T-helper 1 cell treated with Interleukin-12 subunit alpha and Interleukin-12 subunit beta and Interleukin-4 antibody, amounts not matched to agents 30 μg/mL and 1 μg/mL, for 36 hours (primary cell): ENCODE results near the gene TTYH1.
A peak's percentile ranks its signal among the peaks of the same experiment; 100 is the strongest.

Experiments used
- H3K27ac Mint-ChIP-seq: one replicate; pipeline ENCODE4 v1.8.0; 2021; ENCODE audit warnings: mild to moderate bottlenecking, mixed read lengths
- H3K27me3 Mint-ChIP-seq: one replicate; pipeline ENCODE4 v1.8.0; 2021; ENCODE audit warnings: low read depth, mixed read lengths
- H3K36me3 Mint-ChIP-seq: one replicate; pipeline ENCODE4 v1.8.0; 2021; ENCODE audit warnings: low read depth, mixed read lengths
- H3K4me1 Mint-ChIP-seq: one replicate; pipeline ENCODE4 v1.8.0; 2021; ENCODE audit warnings: low read depth, mixed read lengths
- H3K4me3 Mint-ChIP-seq: one replicate; pipeline ENCODE4 v1.8.0; 2021; ENCODE audit warnings: mild to moderate bottlenecking, moderate library complexity, mixed read lengths
- H3K9me3 Mint-ChIP-seq: one replicate; pipeline ENCODE4 v1.8.0; 2021; ENCODE audit warnings: mixed read lengths

TTYH1 gene

DNA sequence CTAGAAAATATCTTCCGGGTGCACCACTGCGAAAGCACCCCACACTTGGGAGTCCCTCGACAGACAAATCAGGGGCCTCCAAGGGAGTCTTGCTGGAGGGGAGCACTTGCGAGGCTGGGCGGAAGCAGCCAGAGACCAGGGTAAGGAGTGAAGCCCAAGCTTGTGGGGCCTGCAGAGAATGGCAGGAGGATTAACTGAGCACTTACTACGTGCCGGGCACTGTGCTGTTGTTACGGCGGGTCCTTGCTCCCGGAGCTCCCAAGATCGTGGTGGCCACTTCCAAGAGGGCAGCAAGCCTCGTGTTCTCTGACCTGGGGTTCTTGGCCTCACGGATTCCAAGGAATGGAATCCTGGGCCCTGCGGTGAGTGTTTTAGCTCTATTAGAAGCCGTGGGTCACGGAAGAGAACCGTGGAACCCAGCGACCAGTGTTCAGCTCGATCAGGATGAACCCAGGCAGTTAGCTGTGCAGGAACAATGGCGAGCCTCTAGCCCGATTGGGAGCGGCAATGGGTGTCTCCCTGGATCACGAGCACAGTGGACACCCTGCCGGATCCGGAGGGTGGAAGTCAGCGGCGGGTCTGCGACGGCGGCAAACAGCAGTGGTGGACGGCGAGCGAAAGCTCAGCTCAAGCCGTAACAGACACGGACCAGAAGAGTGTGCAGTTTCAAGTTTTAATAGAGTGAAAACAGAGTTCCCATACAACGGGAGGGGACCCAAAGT is 9.6 kb downstream of the TTYH1 start:
- H3K27me3 Mint-ChIP-seq = peaks cover 6% of the 10 kb centered on the region
- H3K36me3 Mint-ChIP-seq = no peaks in the 10 kb centered on the region
- no peak overlapping the region for H3K27ac Mint-ChIP-seq
- H3K4me3 Mint-ChIP-seq = no peak overlapping the region
- no peaks in the 10 kb centered on the region for H3K9me3 Mint-ChIP-seq
- H3K4me1 Mint-ChIP-seq = no peaks in the 10 kb centered on the region

DNA sequence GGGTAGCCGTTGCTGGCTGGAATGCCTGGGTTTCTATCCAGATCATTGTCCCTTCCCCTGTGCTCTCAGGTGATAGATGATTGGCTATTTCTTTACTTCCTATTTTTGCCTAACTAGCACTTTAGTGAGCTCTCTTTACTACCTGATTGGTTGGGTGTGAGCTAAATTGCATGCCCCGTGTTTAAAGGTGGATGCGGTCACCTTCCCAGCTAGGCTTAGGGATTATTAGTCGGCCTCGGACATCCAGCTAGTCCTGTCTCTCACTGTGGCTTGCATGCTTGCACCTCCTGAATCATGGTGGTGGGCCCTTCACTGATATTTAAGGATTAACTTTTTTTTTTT is 10.1 kb downstream of the TTYH1 start:
- Mint-ChIP-seq H3K27ac (no peak overlapping the region), H3K4me1 (no peaks in the 10 kb centered on the region), H3K9me3 (no peaks in the 10 kb centered on the region), H3K27me3 (peaks cover 6% of the 10 kb centered on the region), H3K4me3 (no peak overlapping the region), H3K36me3 (no peaks in the 10 kb centered on the region)

DNA sequence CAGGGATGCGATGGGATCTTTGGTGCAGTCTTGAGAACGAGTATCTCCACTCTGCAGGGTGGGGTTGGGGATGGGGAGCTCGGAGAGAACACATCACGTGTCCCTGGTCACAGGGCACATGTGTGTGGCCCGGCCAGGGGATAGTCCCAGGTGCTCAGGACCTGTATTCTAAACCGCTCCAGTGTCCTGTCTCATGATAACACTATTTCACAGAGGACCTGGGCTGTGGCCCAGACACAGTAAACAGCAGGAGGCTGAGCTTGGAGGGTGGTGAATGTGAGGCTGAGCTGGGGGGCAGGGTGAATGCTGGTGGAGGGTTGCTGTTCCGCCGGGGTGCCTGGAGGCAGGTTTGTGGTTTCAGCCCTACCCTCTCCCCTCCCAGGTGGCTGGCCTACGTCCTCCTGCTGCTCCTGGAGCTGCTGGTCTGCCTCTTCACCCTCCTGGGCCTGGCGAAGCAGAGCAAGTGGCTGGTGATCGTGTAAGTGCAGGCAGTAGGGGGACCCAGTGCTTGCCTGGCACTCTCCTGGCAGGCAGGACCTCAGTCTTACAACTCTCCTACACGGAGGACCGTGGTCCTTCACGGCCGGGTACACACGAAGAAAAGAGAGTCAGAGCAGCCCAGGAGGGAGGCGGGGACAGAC is 11.1 kb downstream of the TTYH1 start:
- Mint-ChIP-seq H3K4me3 (no peak overlapping the region), H3K36me3 (no peaks in the 10 kb centered on the region), H3K4me1 (peaks cover 2% of the 10 kb centered on the region), H3K27ac (no peak overlapping the region), H3K27me3 (peaks cover 11% of the 10 kb centered on the region), H3K9me3 (no peaks in the 10 kb centered on the region)

DNA sequence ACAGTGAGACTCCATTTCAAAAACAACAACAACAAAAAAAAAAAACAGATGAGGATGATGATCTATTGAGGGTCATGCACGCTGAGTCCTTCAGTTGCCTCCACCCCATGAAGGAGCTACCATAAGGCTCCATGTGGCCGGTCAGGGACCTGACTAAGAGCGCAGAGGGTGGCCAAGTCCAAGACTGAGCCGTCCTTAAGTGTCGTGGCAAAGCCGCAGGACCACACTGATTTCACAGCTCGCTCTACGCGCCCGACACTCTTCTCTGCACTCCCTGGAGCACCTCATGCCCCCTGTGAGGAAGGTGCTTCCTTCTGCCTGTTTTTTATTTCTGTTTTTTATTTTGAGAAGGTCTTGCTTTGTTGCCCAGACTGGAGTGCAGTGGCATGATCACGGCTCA is 12.3 kb downstream of the TTYH1 start:
- Mint-ChIP-seq H3K9me3 (no peaks in the 10 kb centered on the region), H3K4me3 (no peak overlapping the region), H3K4me1 (peaks cover 2% of the 10 kb centered on the region), H3K27ac (no peak overlapping the region), H3K27me3 (peaks cover 12% of the 10 kb centered on the region), H3K36me3 (no peaks in the 10 kb centered on the region)

DNA sequence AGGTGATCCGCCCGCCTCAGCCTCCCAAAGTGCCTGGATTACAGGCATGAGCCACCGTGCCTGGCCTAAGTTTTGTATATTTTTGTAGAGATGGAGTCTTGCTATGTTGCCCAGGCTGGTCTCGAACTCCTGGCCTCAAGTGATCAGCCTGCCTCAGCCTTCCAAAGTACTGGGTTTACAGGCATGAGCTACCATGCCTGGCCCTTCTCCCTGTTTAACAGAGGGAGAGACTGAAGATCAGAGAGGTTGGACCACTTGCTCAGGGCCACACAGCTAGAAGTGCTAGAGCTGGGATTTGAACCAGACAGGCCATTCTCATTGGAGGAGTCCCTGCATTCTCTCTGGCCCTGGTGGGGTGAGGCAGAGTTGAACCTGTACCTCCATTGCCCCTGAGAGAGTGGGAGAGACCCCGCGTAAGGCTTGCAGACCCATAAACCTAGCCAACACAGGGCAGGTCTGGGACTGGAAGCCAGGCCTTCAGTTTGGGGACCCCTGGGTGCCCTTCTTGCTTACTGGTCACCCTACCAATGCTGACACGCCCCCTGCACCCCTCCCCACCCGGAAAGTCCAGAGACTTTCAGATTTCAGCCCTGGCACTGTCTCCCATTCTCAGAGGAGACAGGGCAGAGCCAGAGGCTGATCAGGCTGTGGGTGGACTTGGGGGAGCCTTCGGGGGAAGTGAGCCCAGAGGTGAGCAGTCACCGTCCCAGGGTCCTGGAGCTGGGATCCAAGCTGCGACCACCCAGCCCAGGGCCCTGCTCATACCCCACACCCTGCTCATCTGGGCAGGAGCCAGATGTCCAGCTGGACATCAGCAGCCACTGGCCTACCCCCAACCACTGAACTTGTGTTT is 13.3 kb downstream of the TTYH1 start:
- no peak overlapping the region for H3K4me3 Mint-ChIP-seq
- no peak overlapping the region for H3K27ac Mint-ChIP-seq
- no peaks in the 10 kb centered on the region for H3K9me3 Mint-ChIP-seq
- H3K4me1 Mint-ChIP-seq = peaks cover 2% of the 10 kb centered on the region
- H3K27me3 Mint-ChIP-seq = peaks cover 10% of the 10 kb centered on the region
- no peaks in the 10 kb centered on the region for H3K36me3 Mint-ChIP-seq

DNA sequence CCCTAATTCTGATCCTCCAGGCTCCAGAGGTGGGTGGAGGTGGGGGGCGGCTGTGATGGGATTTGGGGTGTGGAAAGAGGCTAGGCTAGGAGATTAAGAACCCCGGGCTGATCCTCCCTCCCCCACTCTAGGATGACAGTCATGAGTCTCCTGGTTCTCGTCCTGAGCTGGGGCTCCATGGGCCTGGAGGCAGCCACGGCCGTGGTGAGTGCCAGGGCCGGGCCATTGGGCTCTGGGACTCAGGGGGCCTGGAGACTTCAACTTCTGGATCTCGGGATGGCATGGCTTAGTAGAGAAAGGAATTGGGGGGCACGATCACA is 13.9 kb downstream of the TTYH1 start:
- Mint-ChIP-seq H3K4me3 (no peak overlapping the region), H3K27ac (no peak overlapping the region), H3K9me3 (no peaks in the 10 kb centered on the region), H3K27me3 (peaks cover 6% of the 10 kb centered on the region), H3K36me3 (no peaks in the 10 kb centered on the region), H3K4me1 (peaks cover 2% of the 10 kb centered on the region)

DNA sequence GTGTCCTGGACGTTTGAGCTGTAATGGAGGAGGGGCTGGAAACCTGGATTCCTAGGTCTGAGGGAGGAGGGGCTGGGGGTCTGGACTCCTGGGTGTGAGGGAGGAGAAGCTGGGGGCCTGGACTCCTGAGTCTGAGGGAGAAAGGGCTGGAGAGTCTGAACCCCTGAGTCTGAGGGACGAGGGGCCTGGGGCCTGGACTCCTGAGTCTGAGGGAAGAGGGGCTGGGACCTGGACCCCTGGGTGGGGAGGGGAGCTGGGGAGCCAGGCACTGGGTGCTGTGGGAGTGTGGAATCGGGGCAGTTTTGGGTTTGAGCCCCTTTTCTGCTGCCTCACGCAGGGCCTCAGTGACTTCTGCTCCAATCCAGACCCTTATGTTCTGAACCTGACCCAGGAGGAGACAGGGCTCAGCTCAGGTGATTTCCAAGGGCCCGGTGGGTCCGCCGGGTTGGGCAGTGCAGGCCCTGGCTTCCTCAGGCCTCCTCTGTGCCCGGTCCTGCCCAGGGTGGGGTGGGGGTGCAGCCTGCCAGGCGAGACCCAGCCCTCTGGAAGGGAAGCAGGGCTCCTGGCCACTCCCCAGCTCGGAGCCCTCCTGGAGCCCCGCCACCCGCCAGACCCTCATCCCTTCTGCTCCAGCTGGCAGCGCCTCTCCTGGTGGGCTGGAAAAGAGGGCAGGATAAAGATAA is 14.4 kb downstream of the TTYH1 start:
- Mint-ChIP-seq H3K27ac (no peak overlapping the region), H3K27me3 (peaks cover 6% of the 10 kb centered on the region), H3K4me1 (peaks cover 4% of the 10 kb centered on the region), H3K9me3 (no peaks in the 10 kb centered on the region), H3K4me3 (no peak overlapping the region), H3K36me3 (no peaks in the 10 kb centered on the region)

DNA sequence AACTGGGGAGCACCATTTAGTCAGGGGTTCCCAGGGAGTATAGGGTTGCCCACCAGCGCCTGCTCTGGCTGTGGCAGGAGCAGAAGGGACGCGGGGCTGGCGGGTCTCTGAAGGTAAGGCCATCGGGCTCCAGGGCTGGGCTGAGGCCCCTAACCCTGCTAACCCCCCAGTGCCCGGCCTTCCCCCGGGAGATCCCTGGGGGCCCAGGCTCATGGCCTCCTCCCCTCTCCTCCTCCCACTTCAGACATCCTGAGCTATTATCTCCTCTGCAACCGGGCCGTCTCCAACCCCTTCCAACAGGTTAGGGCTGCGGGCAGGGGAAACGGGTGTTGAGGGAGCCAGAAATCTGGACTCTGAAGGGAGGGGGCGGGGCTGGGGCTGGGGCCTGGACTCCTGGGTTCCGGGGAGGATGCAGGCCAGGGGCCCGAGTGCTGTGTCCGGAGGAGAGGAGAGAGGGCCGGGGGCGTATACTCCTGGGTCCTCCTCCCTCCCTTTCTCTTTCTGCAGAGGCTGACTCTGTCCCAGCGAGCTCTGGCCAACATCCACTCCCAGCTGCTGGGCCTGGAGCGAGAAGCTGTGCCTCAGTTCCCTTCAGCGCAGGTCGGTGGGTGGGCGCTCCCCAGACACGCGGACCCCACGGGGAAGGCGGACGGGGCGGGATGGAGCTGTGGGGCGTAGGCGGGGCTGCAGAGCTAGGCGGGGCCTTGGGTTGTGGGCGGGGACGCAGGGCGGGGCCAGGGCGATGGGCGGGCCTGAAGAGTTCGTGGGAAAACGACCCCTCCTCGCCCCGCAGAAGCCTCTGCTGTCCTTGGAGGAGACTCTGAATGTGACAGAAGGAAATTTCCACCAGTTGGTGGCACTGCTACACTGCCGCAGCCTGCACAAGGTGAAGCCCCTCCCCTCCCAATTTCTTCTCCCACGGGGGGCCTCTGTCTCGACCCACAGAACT is 15.3 kb downstream of the TTYH1 start:
- Mint-ChIP-seq H3K36me3 (no peaks in the 10 kb centered on the region), H3K27ac (no peak overlapping the region), H3K4me1 (peaks cover 8% of the 10 kb centered on the region), H3K9me3 (no peaks in the 10 kb centered on the region), H3K4me3 (peak overlapping the region; percentile 42), H3K27me3 (peaks cover 6% of the 10 kb centered on the region)

DNA sequence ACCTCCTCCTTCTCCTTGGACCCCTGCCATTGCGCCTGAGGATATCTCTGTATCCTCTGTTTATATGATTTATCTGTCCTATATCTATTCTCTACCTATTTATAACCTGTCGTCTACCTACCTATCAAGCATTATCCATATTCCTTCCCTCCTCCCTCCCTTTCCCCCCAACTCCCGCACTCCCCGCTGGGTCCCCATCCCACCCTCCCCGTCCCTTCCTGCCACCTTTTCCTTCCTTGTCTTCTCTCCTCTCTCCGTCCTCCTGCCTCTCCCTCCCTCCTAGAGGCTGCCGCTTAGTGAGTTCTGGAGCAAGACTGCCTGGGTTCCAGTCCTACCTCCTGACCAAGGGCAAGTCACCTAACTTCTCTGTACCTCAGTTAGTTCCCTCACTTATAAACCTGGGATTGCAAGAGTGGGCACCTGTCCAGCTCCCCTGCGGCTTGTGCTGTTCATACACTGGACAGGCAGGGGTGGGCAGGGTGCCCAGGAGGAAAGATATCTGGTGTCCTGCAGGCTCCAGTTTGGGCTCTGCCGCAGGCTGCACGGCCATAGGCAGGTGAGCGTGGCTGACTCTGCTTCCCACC is 16.1 kb downstream of the TTYH1 start:
- Mint-ChIP-seq H3K27ac (no peak overlapping the region), H3K9me3 (no peaks in the 10 kb centered on the region), H3K36me3 (no peaks in the 10 kb centered on the region), H3K4me3 (peak overlapping the region; percentile 42), H3K27me3 (peaks cover 6% of the 10 kb centered on the region), H3K4me1 (peaks cover 8% of the 10 kb centered on the region)

DNA sequence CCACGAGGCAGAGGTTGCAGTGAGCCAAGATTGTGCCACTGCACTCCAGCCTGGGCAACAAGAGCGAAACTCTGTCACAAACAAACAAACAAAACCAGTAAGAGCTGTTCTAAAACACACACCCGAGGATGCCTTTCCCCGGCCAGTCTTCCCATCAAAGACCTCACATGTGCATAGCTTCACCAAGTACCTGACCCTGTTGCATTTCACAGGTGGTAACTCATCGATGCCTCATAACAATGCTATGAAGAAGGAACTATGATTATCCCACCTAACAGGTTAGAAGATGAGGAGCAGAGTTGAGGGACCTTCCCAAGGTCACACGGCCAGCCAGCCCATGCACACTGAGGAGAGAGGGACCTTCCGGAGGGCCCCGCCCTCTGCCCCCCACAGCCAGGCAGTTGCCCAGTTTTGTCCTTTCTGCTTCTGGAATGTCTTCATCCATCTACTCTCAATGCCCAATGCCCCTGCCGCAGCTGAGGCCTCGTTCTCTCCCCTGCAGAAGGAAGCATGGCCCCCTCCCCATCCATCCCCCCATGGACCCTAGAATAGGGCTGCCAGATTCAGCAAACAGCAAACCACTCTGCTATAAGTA is 17.0 kb downstream of the TTYH1 start:
- H3K27ac Mint-ChIP-seq = no peak overlapping the region
- no peaks in the 10 kb centered on the region for H3K9me3 Mint-ChIP-seq
- H3K36me3 Mint-ChIP-seq = no peaks in the 10 kb centered on the region
- H3K4me1 Mint-ChIP-seq = peaks cover 8% of the 10 kb centered on the region
- no peak overlapping the region for H3K4me3 Mint-ChIP-seq
- peaks cover 6% of the 10 kb centered on the region for H3K27me3 Mint-ChIP-seq

DNA sequence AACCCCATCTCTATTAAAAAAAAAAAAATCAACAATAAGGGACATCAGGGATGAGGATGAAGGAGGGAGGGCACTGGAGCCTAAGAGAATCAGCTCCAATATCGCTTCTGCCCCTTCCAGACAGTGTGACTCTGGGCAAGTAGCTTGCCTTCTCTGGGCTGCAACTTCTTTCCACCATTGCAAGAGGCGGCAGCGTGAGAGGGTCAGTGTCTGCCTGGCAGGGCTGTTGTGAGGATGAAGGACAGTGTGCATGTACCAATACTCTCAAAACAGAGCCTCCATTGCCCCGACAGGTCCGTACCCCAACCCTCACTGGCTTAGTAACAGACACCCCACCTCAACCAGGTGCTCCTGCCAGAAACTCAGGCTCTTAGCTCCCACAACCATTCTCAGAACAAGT is 18.4 kb downstream of the TTYH1 start:
- no peak overlapping the region for H3K4me3 Mint-ChIP-seq
- no peaks in the 10 kb centered on the region for H3K36me3 Mint-ChIP-seq
- no peak overlapping the region for H3K27ac Mint-ChIP-seq
- H3K27me3 Mint-ChIP-seq = peaks cover 6% of the 10 kb centered on the region
- H3K9me3 Mint-ChIP-seq = no peaks in the 10 kb centered on the region
- peaks cover 8% of the 10 kb centered on the region for H3K4me1 Mint-ChIP-seq

DNA sequence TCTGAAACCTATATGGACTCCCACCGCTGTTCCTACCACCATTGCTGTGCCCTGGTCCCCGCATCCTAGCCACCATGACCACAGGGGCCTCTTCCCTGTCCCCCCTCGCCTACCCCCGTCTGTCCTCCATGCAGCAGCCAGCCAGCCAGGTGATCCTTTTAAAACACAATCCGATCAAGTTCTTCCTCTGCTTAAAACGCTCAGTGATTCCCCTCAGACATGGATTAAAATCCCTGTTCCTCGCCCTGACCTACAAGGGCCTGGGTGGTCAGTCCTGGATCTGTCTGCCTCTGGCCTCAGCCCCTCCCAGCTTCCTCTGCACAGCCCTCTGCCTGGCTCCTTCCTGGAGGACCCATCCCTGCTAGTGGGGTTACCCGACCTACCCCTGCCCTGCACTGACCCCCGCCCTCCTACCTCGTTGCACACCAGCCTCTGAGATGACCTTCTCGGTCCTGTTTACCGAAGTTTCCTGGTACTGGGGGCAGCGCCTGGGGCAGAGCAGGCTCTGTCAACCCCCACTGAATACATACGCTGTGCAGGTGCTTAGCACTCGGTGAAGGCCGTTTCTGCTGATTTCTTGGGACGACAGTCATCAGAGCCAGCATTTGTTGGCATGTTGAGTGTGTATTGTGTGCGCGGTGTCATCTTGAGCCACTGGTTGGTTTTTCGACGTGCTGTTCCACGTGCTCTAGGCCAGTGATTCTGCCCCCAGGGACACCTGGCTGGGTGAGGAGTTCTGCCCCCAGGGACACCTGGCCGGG is 19.0 kb downstream of the TTYH1 start:
- Mint-ChIP-seq H3K27ac (no peak overlapping the region), H3K4me3 (no peak overlapping the region)

DNA sequence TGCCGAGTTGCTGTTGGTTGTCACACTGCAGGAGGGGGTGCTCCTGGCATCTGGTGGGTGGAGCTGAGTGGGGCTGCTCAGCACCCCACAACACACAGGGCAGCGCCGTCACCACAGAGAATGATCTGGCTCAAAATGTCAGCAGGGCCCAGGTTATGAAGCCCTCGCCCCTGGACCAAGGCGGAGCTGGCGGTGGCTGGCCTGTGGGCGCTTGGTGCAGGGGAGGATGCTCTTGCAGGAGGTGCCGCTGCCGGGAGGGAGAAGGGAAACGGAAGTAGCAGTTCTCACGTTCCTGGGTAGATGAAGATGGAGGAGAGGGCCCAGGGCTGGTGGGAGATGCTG is 19.6 kb downstream of the TTYH1 start:
- Mint-ChIP-seq H3K4me3 (peak overlapping the region; percentile 40), H3K36me3 (peaks cover 3% of the 10 kb centered on the region), H3K9me3 (no peaks in the 10 kb centered on the region), H3K4me1 (peaks cover 8% of the 10 kb centered on the region), H3K27ac (peak overlapping the region; percentile 57), H3K27me3 (peaks cover 6% of the 10 kb centered on the region)

More for the DNA sequence above, 19.0 kb downstream of the TTYH1 start:
- peaks cover 6% of the 10 kb centered on the region for H3K27me3 Mint-ChIP-seq
- H3K4me1 Mint-ChIP-seq = peaks cover 8% of the 10 kb centered on the region
- H3K9me3 Mint-ChIP-seq = no peaks in the 10 kb centered on the region
- H3K36me3 Mint-ChIP-seq = peaks cover 1% of the 10 kb centered on the region
